ENCODE data around the gene CD2. TPM values are rescaled to one million over a fixed set of nuclear protein-coding genes. Genes with fewer than 3 reads are reported as not detected.

Gene CD2
- total RNA-seq, 4 donors from 2014 or later: 5.0 to 8.7 (median 6.3) TPM; not detected in 1

DNA sequence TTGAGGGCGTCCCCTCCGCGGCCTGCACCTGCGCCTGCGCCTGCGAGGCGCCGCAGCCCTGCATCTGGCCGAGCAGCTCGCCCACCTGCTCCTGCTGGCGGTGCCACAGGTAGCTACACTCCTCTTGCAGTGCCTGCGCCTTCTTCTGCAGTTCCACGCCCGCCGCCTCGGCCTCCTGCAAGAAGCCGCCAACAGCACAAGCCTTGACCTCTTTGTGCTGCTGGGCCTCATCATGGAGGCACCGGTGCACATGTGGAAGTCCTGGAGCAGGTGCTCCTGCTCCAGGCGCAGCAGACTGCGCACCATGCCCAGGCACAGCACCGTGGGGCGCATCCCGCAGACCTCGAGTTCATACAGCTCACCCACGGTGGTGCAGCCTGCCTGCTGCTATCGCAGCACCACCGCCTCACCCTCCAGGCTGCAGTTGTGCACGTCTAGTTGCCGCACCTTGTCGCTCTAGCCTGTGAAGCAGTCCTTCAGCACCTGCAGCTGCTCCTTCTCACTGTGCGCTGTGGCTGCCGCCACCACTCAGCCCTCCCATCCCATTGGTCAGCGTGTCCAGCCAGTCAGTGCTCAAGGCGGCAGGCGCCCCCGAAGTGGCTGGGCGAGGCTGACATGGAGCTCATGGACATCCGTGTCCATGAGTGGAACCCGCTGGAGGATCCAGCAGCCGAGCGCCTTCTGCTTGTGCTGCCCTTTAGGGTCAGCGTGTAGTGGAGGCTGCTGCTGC, 12.2 kb upstream of the CD2 start:
- H3K4me3 ChIP-seq: no peak overlapping the region
- no peak overlapping the region for H3K27ac ChIP-seq
- H3K4me1 ChIP-seq: peaks cover 0 to 8% (median 0%) of the 10 kb centered on the region in 4 donors
- no peaks in the 10 kb centered on the region for H3K27me3 ChIP-seq
- no peaks in the 10 kb centered on the region for H3K36me3 ChIP-seq
- WGBS, 2 donors (ENCODE audit: low coverage in 1 of 2): 84 to 97% methylated on average over 5 to 38 of the region's 42 CpGs
- TF ChIP-seq, protein P1, sequence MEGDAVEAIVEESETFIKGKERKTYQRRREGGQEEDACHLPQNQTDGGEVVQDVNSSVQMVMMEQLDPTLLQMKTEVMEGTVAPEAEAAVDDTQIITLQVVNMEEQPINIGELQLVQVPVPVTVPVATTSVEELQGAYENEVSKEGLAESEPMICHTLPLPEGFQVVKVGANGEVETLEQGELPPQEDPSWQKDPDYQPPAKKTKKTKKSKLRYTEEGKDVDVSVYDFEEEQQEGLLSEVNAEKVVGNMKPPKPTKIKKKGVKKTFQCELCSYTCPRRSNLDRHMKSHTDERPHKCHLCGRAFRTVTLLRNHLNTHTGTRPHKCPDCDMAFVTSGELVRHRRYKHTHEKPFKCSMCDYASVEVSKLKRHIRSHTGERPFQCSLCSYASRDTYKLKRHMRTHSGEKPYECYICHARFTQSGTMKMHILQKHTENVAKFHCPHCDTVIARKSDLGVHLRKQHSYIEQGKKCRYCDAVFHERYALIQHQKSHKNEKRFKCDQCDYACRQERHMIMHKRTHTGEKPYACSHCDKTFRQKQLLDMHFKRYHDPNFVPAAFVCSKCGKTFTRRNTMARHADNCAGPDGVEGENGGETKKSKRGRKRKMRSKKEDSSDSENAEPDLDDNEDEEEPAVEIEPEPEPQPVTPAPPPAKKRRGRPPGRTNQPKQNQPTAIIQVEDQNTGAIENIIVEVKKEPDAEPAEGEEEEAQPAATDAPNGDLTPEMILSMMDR (IDR thresholded peaks at IDR 0.05): no peak
- TF ChIP-seq EP300 (IDR thresholded peaks at IDR 0.05; ENCODE audit: low read depth) (no peak), POLR2AphosphoS5 (IDR thresholded peaks at IDR 0.05) (no peak), POLR2A (IDR thresholded peaks at IDR 0.05) (no peak)
- H3K9me3 ChIP-seq: peaks cover 21 to 25% of the 10 kb centered on the region in 2 donors
- no peak for DNase-seq
- intact Hi-C loops (cut with DNase I; ENCODE audit: low total_unique reads): no loop called here
- in situ Hi-C loops (cut with MboI; ENCODE audit: low pct_ligation_motif_present in 1 of 4, low pct_unique_long_range_greater_than_20kb in 1 of 4, low sequenced_read_pairs in 3 of 4): loop anchor here in 1 of 4 donors (10.0 kb wide), 1 partner anchor 303 kb away; no protein-coding TSS in a partner anchor

DNA sequence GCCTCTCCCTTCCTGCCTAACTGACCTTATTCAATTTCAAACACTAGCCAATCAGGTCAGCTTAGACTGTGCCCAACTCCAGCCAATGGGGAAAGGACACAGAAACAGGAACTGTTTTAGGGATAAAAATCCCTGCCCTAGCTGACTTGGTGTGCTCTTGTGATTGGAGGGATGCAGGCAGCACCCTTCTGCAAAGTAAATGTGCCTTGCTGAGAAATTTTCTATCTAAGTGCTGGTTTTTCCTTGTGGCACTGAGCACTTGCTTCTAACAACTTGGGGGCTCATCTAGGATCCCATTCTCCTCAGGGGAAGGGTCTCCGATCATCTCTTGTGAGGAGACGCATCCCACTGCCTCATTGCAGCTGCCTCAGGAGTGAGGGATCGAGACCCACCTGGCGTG, 10.7 kb upstream of the CD2 start:
- H3K4me3 ChIP-seq: no peak overlapping the region
- TF ChIP-seq EP300 (IDR thresholded peaks at IDR 0.05; ENCODE audit: low read depth) (no peak), POLR2A (IDR thresholded peaks at IDR 0.05) (no peak), POLR2AphosphoS5 (IDR thresholded peaks at IDR 0.05) (no peak)
- TF ChIP-seq, protein P1 (IDR thresholded peaks at IDR 0.05): no peak
- no peaks in the 10 kb centered on the region for H3K36me3 ChIP-seq
- H3K27me3 ChIP-seq: no peaks in the 10 kb centered on the region
- intact Hi-C loops (cut with DNase I; ENCODE audit: low total_unique reads): no loop called here
- H3K9me3 ChIP-seq: peaks cover 32% of the 10 kb centered on the region in 2 donors
- peaks cover 0 to 8% (median 0%) of the 10 kb centered on the region in 4 donors for H3K4me1 ChIP-seq
- H3K27ac ChIP-seq: no peak overlapping the region
- in situ Hi-C loops (cut with MboI; ENCODE audit: low pct_ligation_motif_present in 1 of 4, low pct_unique_long_range_greater_than_20kb in 1 of 4, low sequenced_read_pairs in 3 of 4): loop anchor here in 1 of 4 donors (10.0 kb wide), 1 partner anchor 301 kb away; no protein-coding TSS in a partner anchor
- WGBS, 2 donors (ENCODE audit: low coverage in 1 of 2): 88 to 98% methylated on average over 3 to 4 of the region's 4 CpGs
- no peak for DNase-seq

DNA sequence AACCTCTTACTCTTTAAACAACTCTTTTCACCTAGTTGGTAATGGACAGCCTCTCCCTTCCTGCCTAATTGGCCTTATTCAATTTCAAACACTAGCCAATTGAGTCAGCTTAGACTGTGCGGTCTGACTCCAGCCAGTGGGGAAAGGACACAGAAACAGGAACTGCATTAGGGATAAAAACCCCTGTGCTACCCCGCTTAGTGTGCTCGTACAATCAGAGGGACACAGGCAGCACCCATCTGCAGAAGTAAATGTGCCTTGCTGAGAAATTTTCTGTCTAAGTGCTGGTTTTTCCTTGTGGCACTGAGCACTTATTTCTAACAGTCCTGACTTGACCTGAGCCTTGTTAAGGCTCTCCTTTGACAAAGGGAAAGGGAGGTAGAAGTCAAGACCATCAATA, 6.0 kb upstream of the CD2 start:
- Histone ChIP-seq H3K4me3 (no peak overlapping the region), H3K36me3 (no peaks in the 10 kb centered on the region), H3K9me3 (peaks cover 27 to 33% of the 10 kb centered on the region in 2 donors), H3K4me1 (no peaks in the 10 kb centered on the region), H3K27ac (no peak overlapping the region), H3K27me3 (no peaks in the 10 kb centered on the region)
- TF ChIP-seq, protein P1 (IDR thresholded peaks at IDR 0.05): no peak
- TF ChIP-seq EP300 (IDR thresholded peaks at IDR 0.05; ENCODE audit: low read depth) (no peak), POLR2AphosphoS5 (IDR thresholded peaks at IDR 0.05) (no peak), POLR2A (IDR thresholded peaks at IDR 0.05) (no peak)
- no peak for DNase-seq
- in situ Hi-C loops (cut with MboI; ENCODE audit: low pct_ligation_motif_present in 1 of 4, low pct_unique_long_range_greater_than_20kb in 1 of 4, low sequenced_read_pairs in 3 of 4) (loop anchor here in 1 of 4 donors (10.0 kb wide), 1 partner anchor 297 kb away; no protein-coding TSS in a partner anchor), intact Hi-C loops (cut with DNase I; ENCODE audit: low total_unique reads) (no loop called here)
- WGBS, 2 donors (ENCODE audit: low coverage in 1 of 2): 95 to 98% methylated on average over 3 of the region's 3 CpGs

DNA sequence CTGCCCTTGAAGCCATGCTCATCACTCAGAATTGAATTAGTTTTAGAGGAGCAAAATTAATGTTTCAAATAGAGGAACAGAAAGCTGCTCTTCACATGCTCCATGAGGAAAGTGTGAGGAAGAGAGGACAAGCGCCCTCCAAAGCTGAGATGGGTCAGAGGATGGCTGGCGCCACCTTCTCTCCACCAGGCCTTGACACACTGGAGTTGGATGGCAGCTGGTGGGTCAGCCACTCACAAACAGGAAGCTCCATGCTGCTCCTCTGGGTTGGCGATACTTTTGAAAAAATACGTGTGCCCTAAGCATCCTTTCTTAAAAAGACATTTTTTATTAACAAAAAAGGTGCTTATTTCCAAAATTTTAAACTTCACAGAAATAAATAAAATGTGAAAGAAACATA, 3.1 kb upstream of the CD2 start:
- no peaks in the 10 kb centered on the region for H3K36me3 ChIP-seq
- H3K4me3 ChIP-seq: no peak overlapping the region
- H3K27me3 ChIP-seq: no peaks in the 10 kb centered on the region
- no peak for DNase-seq
- in situ Hi-C loops (cut with MboI; ENCODE audit: low pct_ligation_motif_present in 1 of 4, low pct_unique_long_range_greater_than_20kb in 1 of 4, low sequenced_read_pairs in 3 of 4) (no loop called here), intact Hi-C loops (cut with DNase I; ENCODE audit: low total_unique reads) (no loop called here)
- H3K9me3 ChIP-seq: peaks cover 10 to 16% of the 10 kb centered on the region in 2 donors
- peak overlapping the region in 1 of 4 donors; percentile 21 for H3K27ac ChIP-seq
- no peaks in the 10 kb centered on the region for H3K4me1 ChIP-seq
- TF ChIP-seq, protein P1 (IDR thresholded peaks at IDR 0.05): no peak
- WGBS, 2 donors (ENCODE audit: low coverage in 1 of 2): 53 to 67% methylated on average over 1 to 4 of the region's 4 CpGs

All from transverse colon (tissue), 4 donors.